HG02943 (cell line): ENCODE data around the gene KRI1.
"Not testable (repeated sequence)": the region's sequence is repeated elsewhere in the genome, so short reads cannot be mapped to it uniquely, and the experiment has no call there.

Experiments used
- ATAC-seq: cut with Tn5 transposase; IDR thresholded peaks from one replicate; pipeline ENCODE4 v1.9.1; 2021; ENCODE audit warnings: mild to moderate bottlenecking, low read depth, moderate library complexity; ENCODE audit not compliant: unreplicated experiment

Gene KRI1

DNA sequence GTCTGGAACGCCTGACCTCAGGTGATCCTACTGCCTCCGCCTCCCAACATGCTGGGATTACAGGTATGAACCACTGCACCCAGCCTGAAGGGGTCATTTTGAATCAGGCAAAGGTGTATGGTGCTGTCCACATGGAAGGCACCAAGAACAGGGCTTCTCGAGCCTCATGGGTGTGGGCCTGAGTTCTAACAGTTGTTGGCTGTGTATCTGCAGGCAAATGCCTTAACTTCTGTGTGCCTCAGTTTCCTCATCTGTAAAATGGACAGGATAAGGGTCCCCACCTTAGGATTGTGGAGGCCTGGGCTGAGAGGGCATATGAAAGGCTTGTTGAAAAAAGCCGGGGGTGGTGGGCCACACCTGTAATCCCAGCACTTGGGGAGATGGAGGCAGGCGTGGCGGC is 12.1 kb upstream of the KRI1 start:
- no peak for ATAC-seq

DNA sequence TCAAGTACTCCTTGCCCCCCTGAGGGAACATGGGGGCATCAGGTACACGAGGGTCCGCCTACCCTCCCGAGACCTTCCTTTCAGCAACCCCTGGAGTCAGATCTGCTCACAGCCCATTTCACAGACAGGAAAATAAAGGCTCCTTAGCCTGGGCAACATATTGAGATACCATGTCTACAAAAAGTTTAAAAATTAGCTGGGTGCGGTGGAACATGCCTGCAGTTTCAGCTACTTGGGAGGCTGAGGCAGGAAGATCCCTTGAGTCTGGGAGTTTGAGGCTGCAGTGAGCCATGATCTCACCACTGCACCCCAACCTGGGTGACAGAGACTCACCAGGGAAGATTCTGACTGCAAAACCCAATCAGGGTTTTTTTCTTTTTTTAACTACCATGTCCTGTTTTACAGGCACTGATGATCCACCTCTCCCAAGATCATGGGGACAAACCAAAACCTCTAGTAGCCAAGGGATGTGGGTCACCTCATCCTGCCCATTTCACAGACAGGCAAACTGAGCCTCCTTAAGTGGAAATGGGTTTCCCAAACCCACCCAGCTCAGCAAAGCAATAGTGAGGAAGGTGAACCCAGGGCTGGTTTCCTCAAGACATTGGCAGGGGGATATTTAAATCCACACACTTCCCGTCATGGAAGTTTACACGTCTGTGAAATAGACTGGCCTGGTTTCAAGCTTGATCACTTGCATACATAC is 9.4 kb upstream of the KRI1 start:
- no peak for ATAC-seq

DNA sequence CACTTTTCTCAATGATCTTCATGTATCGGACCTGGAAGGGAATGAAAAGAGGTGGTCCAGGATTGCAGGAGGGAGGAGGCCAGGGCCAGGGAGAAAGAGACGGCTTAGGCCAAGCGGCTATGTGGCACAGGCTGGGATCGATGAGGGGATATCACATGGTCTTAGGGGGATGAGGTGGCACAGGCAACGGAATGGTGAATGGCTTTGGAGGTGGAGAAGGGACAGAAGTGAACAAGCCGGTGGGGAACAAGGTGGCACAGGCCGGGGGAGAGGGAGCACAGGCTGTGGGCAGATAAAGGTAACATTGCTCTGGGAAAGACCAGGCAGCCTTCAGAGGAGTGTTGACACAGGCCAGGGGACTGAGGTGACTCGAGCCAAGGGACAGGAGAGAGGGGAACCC is 8.7 kb upstream of the KRI1 start:
- ATAC-seq: no peak

DNA sequence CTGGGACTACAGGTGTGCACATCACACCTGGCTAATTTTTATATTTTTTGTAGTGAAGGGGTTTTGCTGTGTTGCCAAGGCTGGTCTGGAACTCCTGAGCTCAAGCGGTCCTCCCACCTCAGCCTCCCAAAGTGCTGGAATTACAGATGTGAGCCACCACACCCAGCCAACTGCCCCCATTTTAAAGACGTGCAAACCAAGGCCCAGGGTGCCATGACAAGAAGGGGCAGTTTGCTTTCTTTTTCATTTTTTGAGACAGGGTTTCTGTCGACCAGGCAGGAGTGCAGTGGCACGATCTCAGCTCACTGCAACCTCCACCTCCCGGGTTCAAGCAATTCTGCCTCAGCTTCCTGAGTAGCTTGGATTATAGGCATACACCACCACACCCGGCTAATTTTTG is 8.0 kb upstream of the KRI1 start:
- not testable (repeated sequence) for ATAC-seq

DNA sequence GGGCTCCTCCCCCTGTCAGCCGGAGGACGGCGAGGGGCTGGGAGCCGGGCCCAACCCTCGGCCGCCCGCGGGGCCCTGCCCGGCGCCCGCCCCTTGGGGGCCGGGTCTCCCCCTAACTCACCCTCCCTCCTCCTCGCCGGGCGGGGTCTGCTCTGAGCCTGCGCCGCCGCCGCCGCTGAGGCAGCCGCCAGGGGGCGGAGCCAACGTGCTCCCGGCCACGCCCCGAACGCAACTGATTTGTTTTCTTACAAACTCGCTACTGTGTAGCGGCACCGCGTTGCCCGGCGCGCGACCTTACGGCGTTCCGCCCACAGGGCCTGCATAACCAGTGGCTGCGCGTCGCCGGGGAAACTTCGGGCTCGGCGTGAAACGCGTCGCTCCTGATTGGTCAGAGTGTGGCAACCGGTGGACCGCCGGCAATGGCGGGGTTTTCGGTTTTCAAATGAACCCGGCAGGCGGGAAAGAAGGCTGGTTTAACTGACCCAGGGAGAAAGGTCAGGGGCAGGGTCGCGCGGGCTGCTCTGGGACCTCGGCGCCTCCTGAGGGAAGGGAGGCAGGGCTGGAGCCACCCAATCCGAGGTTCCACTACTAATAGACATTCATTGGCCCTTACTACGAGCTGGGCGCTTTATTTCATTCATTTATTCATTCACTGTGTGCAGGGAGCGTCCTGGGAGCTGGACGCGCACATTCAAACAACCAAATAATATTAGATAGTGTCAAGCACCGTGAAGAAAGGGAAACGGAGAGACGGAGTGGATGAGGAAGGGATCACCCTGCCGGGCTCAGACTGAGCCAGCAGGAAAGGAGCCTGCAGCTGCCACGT is 3.2 kb upstream of the KRI1 start, which contains the start of gene CDKN2D:
CDKN2D (minus strand) TSS at position 154 of the 826 bp plus-strand sequence. CDS start 326 bp downstream, outside the sequence.
- ATAC-seq: peak; percentile 60

DNA sequence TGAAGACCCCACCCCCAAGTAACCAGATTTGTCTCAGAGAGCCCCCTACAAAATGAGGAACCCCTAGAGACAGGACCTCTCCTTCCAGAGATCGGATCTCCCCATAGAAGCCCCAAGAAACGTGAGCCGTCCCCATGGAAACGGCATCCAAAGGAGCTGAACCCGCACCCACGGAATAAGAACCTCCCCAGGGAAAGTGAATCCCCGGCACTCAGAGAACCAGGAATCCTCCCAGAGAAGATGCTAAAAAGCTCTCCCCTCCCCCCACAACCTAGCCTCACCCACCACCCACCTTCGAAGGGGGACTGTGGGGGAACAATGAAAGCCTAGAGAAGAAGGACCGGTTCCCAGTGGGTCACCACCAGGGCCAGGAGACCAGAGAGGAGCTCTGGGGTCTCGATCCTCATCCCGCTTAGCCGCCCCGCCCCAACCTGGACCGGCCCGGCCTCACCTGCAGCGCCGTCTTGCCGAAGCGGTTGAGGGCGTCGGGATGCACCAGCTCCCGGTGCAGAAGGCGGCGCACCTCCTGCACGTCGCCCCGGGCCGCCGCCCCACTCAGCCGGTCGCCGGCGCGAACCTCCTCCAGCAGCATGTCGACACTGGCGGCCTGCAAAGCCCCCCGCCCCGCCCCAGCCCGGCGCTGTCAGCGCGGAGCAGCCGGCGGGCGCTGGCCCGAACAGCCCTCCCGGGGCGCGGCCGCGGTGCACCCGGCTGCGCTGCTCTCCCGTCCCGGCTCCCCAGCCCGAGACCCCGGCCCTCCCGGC is 2.4 kb upstream of the KRI1 start:
- no peak for ATAC-seq

DNA sequence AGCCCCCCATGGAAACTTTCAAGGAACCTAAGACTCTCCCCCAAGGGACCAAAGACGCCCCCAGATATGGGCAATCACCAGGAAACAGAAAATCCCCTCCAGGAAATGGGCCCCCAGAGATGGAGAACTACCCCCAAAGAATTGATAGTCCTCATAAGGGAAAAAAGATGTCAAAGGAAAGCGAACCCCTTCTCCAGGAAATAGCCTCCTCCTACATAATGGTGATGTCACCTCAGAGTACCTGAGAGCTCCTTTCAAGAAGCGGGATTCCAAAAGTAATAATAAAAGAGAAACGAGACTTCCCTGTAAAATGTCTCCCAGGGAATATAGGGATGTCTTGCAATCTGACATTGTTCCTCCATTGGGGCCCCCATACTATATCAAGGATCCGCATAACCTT is 1.8 kb upstream of the KRI1 start:
- ATAC-seq: no peak

DNA sequence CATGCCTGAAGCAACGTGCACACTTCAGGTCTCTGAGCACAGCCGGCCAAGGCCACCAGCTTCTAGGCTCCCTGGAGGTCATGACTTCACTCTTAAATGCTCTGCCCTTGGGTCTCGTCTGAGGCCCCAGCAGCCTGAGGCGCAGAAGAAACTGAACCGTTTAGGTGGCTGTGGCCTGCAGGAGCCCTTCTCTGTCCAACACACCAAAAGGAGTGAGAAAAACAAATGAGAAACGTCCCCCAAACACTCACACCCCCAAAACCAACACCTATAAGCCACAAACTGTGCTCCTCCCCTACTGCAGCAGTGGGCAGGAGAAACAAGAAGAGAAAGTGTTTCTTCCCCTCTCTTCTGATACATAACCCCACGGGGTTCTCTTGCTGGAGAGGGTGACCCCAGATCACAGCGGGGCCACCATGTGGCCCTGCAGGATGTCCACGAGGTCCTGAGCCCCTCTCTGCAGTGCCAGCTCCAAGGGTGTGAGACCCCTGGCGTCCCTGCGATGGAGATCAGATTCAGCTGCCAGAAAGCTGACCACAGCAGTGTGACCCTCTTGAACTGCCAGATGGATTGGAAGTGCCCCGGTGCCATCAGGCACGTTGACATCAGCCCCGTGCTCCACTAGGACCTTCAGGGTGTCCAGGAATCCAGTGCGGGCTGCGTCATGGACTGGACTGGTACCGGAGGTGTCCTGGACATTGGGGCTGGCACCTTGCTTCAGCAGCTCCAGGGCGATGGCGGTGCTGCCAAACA is 1.0 kb upstream of the KRI1 start:
- no peak for ATAC-seq

DNA sequence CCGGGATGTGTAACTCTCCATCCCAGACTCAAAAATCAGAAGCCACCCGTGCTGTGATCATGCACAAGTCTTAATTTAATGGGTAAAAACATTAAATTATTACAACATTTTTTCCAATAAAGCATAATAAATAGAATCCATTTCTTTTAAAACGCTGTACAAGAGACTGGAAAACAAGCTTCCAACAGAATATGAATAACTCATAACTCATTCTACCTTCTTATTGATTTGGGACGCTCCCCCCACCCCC is 523 bp upstream of the KRI1 start:
- ATAC-seq: no peak

DNA sequence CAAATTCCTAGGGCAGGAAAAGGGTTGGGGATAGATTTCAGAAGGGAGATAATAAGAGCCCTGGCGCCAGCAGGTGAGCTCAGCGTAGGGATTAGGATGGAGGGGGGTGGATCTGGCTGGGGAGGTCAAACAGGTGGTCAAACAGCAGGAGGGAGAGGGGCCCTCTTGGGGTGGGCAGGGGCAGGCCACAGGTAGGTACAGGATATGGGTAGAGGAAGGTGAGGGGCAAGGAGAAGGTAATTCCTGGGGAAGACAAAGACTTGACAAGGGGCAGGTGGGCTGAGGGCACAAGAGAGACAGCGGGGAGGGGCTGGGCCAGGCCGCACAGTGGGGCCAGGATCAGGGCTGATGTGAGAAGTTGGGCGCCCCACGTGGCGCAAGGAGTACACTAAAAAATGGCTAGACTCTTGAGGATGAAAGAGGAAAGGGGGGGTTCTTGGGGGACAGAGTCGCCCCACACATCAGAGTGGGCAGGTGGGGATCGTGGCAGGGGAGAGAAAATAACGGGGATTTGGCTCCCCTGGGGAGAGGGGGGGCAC is 713 bp downstream of the KRI1 start:
- no peak for ATAC-seq

DNA sequence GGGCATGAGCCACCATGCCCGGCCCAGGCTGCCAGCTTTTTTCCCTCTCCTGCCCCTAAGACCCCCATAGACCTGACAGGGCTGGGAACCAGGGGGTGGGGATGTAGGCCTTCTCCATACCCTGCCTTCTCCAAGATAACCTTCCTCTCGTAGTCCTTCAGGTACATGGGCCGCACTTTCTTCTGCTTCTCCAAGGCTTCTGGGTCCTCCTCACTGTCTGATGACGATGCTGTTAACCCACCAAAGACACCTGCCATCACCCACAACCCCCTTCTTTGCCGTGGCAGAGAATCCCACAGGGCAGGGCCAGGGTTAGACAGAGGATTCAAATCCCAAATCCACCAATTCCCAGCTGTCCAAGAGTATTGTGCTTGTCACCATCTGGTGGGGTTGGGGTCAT is 3.2 kb downstream of the KRI1 start:
- no peak for ATAC-seq

DNA sequence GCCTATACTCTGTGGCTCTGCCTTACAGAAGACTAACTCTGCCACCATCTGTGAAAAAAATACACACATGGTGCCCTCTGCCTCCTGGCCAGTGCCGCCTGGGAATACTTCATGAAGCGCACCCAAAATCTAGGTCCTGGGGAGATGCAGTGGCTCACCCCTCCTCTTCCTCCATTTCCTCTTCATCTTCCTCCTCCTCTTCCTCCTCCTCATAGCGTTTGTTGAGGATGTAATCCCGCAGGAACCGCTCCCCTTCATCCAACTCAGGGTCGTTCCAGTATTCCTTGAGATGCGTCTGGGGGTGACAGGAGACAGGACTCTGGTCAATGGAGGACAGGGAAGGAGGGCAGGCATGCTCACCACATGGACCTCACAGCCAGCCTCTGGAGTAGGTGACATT is 5.7 kb downstream of the KRI1 start:
- ATAC-seq: no peak

DNA sequence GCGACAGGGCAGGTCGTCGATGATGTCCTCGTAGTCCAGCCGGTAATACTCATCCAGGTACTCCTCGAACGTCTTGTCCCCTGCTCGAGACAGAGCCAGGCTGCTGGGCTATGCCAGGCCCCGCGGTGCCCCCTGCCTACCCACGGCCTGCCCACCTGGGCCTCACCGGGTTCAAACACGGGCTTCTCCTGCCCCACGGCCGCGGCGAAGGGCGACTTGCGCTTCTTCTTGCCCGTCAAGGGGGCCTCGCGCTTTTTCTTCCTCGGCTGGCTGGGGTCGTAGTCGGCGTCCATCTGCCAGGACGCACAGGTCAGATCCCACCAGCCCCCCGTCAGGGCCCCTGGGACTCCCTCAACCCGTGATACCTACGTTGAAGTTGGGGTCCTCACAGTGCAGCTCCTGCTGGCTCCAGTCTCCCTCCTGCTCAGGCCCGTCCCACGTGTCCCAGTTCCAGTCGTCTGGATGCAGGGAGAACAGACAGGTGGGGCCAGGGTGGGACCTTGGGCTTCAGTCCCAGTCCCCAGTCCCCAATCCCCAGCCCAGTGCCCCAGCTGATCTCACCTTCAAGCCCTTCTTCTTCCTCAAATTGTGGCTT is 8.1 kb downstream of the KRI1 start:
- no peak for ATAC-seq

DNA sequence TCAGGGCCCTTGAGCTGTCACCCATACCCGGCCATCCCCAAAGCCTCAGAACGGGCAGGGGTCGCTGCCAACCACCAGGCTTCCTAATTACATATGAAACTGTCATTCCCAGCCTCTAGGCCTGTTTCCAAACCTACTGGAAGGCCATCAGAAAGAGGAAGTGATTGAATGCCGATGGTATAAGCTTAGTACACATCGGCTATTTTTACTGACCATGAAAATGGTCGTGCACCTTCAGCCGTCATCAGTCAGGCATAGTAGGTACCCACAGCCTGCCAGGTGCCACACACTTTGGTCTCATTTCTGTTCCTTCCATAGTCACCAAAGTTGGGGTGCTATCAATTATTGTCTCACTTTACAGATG is 10.2 kb downstream of the KRI1 start:
- no peak for ATAC-seq

DNA sequence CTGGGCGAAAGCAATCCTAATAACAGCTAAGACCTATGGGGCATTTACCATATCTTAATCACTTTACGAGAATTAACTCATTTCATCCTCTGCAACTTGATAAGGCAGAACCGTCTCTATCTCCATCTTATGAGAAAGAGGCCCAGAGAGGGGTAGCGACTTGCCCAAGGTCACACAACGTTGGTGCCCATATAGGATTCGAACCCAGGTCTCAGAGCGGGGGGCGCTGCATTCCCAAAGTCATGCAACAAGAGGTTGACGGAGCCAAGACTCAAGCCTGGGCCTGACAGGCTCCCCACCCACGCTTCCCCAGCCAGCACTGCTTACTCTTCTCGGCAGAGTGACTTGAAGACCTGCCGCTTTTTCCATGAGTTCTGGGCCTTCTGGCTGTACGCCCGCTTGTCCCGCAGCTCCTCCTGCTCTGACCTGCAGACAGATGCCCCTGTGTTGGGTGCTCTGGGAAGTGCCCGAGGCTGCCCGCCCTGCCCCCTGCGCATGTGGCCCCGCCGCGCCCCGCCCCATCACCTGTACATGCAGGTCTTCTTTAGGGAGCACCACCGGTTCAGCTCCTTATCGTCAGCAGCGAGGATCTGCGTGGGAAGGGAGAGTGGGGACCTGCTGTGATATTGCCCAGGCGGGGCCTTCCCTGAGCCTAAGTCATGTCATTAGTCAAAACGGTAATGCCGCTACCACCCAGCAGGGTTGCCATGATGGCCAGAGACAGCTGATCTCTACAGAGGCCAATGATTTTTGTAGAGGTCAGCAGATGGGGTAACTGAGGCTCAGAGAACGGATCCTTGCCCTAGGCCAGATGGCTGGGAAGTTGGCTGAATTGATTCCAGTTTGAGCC is 10.8 kb downstream of the KRI1 start:
- no peak for ATAC-seq

DNA sequence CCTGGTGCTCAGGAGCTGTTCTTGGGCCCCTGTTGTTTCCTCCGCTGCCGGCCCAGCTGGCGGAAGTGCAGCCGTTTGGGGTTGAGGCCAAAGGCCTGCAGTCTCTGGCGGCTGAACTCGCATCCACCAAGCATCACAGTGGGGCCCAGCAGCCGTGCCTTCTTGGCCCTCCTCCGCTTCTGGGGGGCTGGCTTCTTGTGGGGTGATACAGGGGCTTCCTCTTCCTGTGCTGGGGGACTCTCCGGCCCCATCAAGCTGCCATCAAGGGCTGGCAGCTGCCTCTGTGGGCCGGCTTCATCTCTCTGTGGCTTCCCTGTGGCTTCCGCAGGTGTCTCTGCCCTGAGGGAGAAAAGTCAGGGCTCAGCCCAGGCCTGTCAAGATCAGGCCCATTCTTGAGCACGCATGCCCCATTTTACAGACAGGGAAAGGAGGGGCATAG is 11.8 kb downstream of the KRI1 start:
- peak; percentile 64 for ATAC-seq

DNA sequence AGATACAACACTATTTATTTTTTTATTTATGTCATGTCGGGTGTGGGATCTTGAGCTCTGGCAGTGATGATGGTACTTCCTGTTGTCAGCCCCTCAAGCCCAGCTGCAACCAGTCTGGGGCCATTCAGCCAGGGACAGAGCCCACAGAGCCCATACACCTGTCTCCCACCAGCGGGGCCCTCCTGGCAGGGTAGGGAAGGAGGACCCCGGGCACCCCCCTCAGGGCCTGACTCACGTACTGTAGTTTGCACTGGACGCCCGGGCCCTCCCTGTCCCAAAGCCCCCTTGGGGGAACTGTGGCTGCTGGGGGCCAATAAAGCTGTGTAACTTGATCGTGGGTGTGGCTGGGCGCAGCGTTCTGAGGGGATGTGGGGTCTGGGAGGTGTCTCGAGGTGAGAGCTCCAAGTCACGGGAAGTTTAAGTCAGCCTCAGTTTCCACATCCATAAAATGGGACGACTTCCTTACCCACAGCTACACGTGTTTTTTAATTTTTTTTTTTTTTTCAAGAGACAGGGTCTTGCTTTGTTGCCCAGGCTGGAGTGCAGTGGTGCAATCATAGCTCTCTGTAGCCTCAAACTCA is 12.6 kb downstream of the KRI1 start:
- no peak for ATAC-seq

DNA sequence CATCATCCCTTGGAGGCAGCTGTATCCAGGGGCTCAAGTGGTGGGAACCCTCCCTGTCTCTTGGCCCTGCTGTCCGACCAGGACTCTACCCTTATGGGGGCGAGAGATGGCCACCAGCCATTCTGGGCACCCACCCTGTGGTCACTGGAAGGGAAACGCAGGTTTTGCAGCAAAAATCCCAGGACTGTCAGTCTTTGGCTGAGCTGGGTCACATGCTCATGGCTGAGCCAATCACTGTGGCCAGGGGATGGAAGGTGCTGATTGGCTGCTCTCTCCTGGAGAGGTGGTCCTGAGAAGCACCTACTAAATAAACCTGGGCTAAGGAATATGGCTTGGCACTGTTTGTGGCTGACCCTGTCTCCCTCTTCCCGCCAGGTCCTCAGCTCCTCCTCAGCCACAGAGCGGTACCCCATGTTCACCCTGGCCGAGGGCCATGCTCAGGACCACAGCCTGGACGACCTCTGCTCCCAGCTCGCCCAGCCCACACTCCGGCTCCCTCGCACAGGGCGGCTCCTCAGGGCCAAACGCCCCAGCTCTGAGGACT is 13.2 kb downstream of the KRI1 start:
- no peak for ATAC-seq
